RWPE1 (cell line): ENCODE measurements around the gene SUB1.
"Not testable (repeated sequence)": the region's sequence is repeated elsewhere in the genome, so short reads cannot be mapped to it uniquely, and the experiment has no call there.

Source experiments
- CTCF ChIA-PET: fragments of 350-600 bp; sonication (Branson Sonifier 250); formaldehyde crosslinking; extraction: SDS; loops from one replicate; lab custom pipeline; 2021; lab: Yijun Ruan, JAX
- POLR2A ChIA-PET: fragments of 400-600 bp; formaldehyde crosslinking; extraction: SDS; loops from one replicate; lab custom pipeline; 2020; ENCODE audit warnings: antibody characterized with exemption; ENCODE audit not compliant: low non-redundant PET; lab: Yijun Ruan, JAX
- DNase-seq: peaks from one replicate; pipeline ENCODE4 v3.0.0; 2012; ENCODE audit warnings: low spot score
- H3K27ac ChIP-seq: fragments of 450-650 bp; 2 replicates; pipeline ENCODE4 v1.5.1; 2017
- CTCF ChIP-seq: fragments of 450-650 bp; conservative IDR thresholded peaks from 2 replicates; pipeline ENCODE4 v1.5.1; 2017; ENCODE audit warnings: low read depth, mild to moderate bottlenecking

Gene SUB1

GRCh38 chr5:32585446-32586275 lies at the start of gene SUB1:
TSS of gene SUB1 (plus strand) at chr5:32585557. CDS start at chr5:32588513, 2,956 bp downstream.
- ChIA-PET CTCF (interaction anchor here (0.6 to 0.7 kb wide), 3 partner anchors 22 to 131 kb away, joined by 3 to 6 read pairs (median 4); no protein-coding TSS in a partner anchor), POLR2A (interaction anchor here (0.6 kb wide), 1 partner anchor 57 kb away, joined by 6 read pairs; no protein-coding TSS in a partner anchor)
- H3K27ac ChIP-seq, result peak within 1 kb of the TSS; percentile 94
- TF ChIP-seq CTCF, result no peak
- peak; percentile 98 for DNase-seq

GRCh38 chr5:32536246-32536645 lies 49.1 kb upstream of the SUB1 start:
- CTCF ChIA-PET, result interaction anchor here (0.6 kb wide), 1 partner anchor 47 kb away, joined by 3 read pairs; no protein-coding TSS in a partner anchor
- no peak for DNase-seq
- TF ChIP-seq CTCF, result no peak
- POLR2A ChIA-PET, result no interaction called here
- no peak overlapping the region for H3K27ac ChIP-seq

GRCh38 chr5:32537437-32538029 lies 47.8 kb upstream of the SUB1 start:
- CTCF ChIA-PET, POLR2A ChIA-PET: not testable (repeated sequence)
- H3K27ac ChIP-seq, result peak overlapping the region; percentile 53
- peak; percentile 55 for DNase-seq

- DNase-seq, result no peak
- H3K27ac ChIP-seq, result peak overlapping the region; percentile 53
- ChIA-PET POLR2A (no interaction called here), CTCF (no interaction called here)
- TF ChIP-seq CTCF, result no peak
Observed at GRCh38 chr5:32538031-32538547, 47.3 kb upstream of the SUB1 start.

GRCh38 chr5:32539981-32540845 lies 45.1 kb upstream of the SUB1 start:
- DNase-seq, result no peak
- ChIA-PET POLR2A (no interaction called here), CTCF (interaction anchor here (0.8 kb wide), 1 partner anchor 31 kb away, joined by 3 read pairs; no protein-coding TSS in a partner anchor)
- no peak for TF ChIP-seq CTCF
- no peak overlapping the region for H3K27ac ChIP-seq

- TF ChIP-seq CTCF, result no peak
- DNase-seq, result no peak
- no peak overlapping the region for H3K27ac ChIP-seq
- ChIA-PET POLR2A (no interaction called here), CTCF (no interaction called here)
Observed at GRCh38 chr5:32541241-32541640, 44.1 kb upstream of the SUB1 start.
